Suppressor macrophage treated with lipopolysaccharide for 4 hours (primary cell): Measurements from ENCODE around the gene OR51A7.
"Not testable (repeated sequence)": the region's sequence is repeated elsewhere in the genome, so short reads cannot be mapped to it uniquely, and the experiment has no call there.

Experiments used
- DNase-seq: peaks from one replicate; pipeline ENCODE4 v3.0.0-alpha.2; 2020

OR51A7 gene, protein sequence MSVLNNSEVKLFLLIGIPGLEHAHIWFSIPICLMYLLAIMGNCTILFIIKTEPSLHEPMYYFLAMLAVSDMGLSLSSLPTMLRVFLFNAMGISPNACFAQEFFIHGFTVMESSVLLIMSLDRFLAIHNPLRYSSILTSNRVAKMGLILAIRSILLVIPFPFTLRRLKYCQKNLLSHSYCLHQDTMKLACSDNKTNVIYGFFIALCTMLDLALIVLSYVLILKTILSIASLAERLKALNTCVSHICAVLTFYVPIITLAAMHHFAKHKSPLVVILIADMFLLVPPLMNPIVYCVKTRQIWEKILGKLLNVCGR

DNA sequence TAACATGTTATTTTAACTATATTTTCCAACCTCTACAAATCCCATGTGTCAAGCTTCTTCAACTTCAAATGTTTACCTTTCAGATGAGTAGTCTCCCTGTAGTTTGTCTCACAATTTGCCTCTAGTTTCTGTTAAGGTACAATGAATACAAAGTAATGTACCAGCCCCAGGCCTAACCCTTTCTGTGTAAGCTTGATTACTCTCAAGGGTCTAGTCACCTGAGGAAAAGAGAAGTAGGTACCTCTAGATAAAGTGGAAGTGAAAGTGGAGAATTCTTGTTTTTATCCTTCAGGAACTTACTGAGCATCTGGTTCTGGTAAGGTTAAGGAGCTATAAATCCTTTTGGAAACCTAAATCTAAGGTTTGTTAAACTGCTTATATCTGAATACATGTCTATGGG is at the start of gene OR51A7:
Gene OR51A7, plus strand, starts transcription at position 300 of the 400 bp plus-strand sequence. CDS start 3,587 bp downstream, outside the sequence.
- no peak for DNase-seq

DNA sequence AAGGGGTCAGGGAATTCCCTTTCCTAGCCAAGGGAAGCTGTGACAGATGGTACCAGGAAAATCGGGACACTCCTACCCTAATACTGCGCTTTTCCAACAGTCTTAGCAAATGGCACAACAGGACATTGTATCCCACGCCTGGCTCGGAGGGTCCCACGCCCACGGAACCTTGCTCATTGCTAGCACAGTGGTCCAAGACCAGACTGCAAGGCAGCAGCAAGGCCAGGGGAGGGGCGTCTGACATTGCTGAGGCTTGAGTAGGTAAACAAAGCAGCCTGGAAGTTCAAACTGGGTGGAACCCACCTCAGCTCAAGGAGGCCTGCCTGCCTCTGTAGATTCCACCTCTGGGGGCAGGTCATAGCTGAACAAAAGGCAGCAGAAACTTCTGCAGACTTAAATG is 49.3 kb upstream of the OR51A7 start:
- DNase-seq: not testable (repeated sequence)

DNA sequence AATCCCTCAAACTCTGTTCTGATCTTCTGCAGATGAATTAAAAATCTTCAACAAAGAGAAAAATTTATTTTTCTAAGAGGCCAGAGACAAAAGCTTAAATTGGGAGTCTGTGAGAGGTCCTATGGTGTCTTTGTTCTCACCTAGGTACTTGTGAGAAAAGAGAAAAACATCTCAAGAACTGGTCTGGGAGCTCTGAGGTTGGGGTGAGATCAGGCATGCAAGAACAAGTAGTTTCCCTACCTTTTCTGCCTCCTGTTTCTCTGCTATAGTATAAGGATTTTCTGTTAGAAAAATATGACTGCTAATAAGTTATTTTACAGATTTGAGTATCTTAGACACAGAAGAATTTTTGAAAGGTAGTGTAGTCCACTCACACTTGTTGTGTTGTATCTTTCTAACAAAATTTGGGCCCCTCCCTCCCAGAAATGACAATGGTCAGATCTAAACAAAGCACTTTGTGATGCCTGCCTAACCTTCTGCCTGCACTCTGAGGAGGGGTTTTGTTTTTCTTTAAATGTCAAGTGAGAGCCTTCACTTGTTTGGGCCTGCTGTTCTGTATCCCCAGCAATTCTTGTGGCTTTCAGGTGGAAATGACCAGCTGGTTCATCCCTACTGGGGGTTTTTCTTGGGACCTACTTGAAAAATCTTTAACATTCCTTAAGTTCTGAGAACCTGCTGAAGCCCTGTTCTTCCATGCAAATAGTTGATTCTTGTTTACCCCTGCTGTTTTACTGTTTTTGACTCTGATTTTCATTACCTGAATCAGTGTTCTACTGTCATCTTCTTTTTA is 40.9 kb upstream of the OR51A7 start:
- DNase-seq: no peak

DNA sequence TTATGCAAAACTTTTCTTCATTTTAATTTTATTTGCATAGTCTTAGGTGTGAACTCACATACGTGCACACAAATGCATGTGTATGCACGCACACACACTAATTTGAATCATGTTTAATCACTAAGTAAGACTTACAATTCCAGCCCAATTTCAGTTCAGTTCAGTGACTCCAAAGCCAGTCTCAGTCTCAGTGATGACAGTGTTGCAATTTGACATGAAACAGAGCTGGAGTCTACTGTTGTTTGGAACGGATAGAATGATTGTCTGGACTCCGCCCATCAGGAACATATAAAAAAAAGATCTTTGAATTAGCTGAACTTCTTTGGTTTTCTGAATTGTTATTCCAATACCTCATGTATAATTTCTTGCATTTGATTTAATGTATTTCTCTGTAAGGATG is 39.7 kb upstream of the OR51A7 start:
- DNase-seq: no peak

DNA sequence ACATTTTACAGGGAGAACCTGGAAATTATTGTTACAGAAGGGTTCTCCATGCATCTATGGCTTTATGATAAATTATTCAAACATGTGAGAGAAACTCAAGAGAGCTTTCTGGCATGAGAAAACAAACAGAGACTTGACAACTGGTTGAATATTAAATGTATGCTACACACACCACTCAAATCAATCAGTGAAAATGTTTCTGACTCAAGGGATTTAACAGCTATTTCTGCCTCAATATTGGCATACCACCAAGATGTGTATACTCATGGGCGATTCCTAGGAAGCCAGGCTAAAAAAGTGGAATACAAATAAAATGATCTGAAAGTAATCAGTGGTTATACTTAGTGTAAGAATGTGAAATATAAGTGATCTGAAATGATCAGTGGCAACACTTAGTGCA is 37.7 kb upstream of the OR51A7 start:
- no peak for DNase-seq

DNA sequence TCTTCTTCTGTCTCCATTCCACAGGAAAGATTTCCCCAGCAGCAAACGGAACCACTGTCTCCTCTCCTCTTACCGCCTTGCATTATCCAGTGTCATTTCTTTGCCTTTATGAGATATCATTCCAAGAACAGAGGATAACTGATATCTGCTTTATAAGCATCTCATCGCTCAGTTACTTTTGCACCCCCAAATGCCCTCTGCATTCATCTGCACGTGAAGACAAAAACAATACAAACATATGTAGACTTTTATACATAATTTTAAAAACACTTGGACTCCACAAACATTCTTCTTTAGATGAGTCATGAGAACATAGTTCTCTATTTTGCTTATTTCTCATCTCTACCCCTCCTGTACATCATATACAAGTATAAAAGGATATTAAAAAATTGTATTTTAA is 22.4 kb upstream of the OR51A7 start:
- DNase-seq: no peak

DNA sequence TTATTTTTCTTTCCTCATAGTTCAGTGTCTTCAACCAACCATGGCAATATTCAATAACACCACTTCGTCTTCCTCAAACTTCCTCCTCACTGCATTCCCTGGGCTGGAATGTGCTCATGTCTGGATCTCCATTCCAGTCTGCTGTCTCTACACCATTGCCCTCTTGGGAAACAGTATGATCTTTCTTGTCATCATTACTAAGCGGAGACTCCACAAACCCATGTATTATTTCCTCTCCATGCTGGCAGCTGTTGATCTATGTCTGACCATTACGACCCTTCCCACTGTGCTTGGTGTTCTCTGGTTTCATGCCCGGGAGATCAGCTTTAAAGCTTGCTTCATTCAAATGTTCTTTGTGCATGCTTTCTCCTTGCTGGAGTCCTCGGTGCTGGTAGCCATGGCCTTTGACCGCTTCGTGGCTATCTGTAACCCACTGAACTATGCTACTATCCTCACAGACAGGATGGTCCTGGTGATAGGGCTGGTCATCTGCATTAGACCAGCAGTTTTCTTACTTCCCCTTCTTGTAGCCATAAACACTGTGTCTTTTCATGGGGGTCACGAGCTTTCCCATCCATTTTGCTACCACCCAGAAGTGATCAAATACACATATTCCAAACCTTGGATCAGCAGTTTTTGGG is 21.6 kb upstream of the OR51A7 start, which contains the start of gene OR51T1:
Gene OR51T1, plus strand, starts transcription at position 41 of the 641 bp plus-strand sequence. Its CDS starts 0 bp downstream, at position 41.
- DNase-seq: no peak

DNA sequence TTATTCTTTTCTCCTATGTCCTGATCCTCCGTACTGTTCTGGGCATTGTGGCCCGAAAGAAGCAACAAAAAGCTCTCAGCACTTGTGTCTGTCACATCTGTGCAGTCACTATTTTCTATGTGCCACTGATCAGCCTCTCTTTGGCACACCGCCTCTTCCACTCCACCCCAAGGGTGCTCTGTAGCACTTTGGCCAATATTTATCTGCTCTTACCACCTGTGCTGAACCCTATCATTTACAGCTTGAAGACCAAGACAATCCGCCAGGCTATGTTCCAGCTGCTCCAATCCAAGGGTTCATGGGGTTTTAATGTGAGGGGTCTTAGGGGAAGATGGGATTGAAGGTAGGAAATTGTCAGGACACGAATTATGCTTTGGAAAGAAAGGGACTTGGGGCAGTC is 21.0 kb upstream of the OR51A7 start:
- DNase-seq: no peak

DNA sequence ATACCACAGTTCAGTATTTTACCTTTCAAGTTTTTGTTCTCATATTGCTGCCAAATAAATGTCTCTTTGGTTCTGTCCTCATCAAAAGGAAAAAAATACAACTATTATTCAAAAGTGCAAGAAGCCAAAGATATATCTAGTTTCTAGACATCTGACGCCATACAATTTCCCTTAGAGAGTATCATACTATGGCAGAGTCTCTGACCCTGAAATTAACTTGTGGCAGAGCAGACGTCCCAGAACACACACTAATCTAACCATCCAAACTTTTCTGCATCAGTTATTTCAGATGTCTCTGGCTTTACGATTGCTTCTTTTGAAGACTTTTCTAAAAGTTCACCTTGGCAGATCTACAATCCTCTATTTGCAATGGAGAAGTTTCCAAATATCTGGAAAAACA is 19.2 kb upstream of the OR51A7 start:
- no peak for DNase-seq

DNA sequence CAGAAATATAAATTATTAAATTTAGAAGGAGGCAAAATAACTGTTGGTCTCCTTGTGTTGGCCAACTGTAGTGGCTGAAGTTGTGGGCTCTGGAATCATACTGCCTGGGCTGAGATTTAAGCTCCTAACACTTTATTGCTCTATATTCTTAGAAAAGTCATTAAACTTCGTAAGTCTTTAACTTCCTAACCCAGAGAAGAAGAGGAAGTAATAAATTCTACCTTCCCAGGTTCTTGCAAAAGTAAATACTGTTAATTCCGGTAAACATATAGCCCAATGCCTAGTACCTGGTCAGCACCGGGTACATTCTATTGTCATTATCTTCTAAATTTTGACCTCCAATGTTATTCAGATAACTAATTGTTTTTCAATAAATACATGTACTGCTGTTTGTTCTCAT is 17.4 kb upstream of the OR51A7 start:
- no peak for DNase-seq

DNA sequence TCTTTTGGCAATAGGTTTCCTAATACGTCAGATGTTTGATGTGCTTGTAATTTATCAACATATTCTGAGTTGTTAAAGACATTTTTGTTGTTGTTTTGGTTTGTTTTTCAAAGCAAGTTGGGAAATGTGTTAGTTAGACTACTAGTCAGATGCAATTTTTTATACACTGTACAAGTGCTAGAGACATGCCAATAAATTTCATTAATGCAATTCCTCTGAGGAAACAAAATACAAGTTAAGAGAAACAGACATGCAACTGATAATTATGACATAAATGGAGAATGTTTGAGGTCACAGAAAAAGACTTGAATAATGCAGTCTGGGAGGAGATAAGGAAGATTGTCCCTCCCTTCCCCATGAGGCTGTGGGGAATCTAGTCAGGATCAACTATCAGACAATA is 16.0 kb upstream of the OR51A7 start:
- no peak for DNase-seq

DNA sequence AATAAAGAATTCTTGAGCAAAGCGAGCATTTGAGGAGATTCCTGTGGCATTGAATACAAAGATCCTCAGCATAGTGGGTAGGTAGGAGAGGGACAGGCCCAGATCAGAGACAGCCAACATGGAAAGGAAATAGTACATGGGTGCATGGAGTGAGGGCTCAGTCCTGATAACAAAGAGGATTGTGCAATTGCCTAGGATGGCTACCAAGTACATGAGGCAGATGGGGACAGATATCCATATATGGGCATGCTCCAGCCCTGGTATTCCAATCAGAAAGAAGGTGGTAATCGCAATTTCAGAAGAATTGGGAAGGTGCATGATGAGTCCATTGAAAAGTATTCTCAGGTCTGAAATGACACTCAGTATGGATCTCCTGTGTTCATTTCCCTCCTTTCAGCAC is 13.3 kb upstream of the OR51A7 start:
- DNase-seq: no peak

DNA sequence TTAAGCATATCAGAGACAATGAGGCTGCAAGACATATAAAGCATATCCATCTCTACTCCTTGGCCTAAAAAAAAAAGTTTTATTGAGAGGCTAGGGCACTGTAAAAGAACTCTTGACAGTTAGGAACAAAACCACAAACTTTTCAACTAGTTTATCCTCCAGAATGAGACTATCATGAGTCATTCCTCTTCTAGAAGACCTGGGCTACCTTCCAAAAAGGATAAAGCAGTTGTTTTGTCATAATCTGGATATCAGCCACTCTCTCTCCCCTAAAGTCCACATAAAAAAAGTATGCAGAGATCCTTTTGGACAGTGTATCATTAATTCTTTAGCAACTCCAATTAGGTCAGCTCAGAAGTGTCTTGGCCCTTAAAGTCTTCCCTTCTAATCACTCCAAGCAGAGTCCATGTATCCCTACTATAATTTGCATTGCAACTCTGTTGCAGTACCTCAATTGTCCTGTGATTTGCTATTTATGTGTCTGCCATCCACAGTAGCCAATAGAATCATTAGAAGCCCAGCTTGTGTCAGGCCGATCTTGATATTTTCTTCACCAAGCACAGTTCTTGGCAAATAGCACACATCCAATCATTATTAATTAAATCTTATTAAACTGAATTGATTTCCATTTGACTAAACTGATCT is 11.5 kb upstream of the OR51A7 start:
- DNase-seq: no peak

DNA sequence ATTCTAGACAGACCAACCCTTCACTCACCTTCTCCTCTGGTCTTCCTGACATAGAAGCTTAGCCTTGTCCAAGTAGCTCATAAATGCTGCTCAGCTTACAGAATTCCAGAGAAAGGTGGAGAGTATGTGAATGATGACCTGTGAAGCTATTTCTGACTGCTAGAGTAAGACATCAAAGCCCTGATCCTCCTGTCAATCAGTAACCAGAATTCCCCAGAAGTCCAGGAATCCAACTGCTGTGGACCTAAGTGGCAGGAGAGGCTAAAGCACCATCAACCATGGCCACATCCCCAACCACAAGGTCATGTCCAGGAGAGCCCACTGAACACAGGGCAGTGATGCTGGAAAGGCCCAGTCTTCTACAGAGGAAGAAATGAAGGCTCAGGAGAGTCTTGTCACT is 13.0 kb downstream of the OR51A7 start:
- DNase-seq: no peak

DNA sequence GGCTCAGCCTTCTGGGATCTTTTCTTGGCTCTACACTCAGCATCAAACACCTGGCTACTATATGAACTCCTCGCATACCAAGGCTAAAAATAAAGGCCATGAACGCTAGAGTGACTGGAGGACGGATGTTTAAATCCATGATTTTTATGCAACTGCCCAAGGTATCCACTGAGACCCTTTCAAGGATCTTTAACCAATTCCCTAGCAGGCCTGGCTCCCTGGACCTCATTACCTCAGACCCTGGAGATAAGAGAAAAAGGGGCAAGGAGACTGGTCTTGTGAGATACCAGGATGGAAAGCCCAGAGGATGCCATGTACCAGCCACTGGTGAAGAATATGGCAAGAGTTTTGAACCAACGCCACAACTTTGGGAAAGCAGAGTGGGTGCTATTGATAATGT is 15.7 kb downstream of the OR51A7 start, which contains the start of gene OR51G2:
Gene OR51G2, minus strand, starts transcription at position 101 of the 400 bp plus-strand sequence. CDS start 3,687 bp downstream, outside the sequence.
- DNase-seq: no peak

DNA sequence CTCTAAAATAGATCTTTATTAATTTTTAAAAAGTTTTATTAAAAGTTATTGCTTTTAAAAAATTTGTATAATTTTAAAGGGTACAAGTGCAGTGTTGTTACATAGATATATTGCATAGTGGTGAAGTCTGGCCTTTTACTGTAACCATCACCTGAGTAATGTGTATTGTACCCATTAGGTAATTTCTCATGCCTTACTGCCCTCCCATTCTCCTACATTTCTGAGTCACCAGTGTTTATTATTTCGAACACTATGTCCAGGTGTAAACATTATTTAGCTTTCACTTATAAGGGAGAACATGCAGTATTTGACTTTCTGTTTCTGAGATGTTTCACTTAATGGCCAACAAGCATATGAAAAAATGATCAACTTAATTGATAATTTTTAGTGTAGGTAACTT is 18.2 kb downstream of the OR51A7 start:
- no peak for DNase-seq

DNA sequence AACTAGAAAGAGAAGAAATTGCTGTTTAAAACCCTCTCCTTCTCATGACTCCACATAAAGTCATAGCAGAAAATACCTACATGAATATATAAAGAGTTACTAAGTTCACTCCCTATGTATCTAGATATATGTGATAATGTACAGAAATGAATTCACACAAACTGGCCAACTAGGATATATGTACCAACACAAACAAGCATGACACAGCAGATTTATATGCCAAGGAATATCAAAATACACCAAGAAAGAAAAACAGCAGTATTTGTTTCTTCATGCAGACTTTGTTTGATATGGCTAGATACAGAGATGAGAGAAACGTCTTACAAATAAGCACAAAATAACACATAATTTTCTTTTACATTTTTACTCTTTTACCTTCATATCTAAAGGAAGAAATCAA is 18.7 kb downstream of the OR51A7 start:
- no peak for DNase-seq

DNA sequence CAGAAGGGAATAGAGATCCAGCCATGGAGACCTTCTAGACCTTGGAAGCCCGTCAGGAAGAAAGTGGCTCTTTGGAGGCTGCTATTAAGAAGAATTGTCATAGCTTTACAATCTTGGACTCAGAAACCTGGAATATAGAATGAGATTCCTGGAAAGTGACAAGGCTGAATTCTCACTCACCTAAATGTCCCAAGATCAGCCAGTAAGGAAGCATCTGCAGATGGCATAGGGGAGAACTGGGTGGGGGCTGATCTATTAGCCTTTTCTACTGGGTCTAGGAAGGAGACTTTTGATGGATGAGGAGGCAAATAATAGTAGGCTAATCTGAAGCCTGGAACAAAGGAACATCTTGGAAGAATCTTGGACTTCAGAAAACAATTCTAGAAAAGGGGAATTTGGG is 20.7 kb downstream of the OR51A7 start, which contains the start of gene OR51G1:
Gene OR51G1, minus strand, starts transcription at position 101 of the 400 bp plus-strand sequence. Its CDS starts 0 bp downstream, at position 101.
- DNase-seq: no peak

DNA sequence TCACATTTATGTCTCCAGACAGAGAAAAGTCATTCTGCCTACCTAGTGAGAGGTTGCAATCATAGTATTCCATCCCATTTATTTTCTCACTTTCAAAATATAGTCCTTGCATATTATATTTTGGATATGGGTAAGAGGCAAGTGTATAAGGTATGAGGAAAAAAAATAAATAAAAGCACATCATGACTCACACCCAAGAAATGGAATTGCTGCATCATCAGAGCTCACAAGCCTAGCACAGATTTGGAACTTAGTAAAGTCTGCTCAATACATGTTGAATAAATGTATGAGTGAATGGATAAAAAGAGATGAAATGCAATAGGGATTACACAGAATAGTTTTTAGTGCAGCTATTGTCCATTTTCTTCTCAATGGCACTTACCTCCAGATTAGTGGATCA is 23.0 kb downstream of the OR51A7 start:
- DNase-seq: no peak

DNA sequence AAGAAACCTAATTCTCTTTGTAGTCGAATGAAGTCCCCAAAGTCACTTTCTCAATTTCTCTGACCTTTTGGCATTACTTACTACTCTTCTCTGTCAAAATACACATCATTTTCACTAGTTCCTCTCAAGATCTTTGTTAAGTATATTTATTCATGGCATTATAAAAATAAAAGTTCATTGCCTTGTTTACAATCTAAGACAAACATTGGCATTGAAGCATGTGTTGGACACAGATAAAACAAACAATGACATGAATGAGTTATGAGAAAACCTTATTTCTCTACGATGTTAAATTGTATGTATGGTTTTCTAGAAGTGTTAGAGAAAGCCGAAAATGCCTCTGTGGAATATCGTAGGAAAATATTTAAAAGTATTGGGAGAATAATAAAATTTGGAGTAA is 29.2 kb downstream of the OR51A7 start:
- DNase-seq: no peak

DNA sequence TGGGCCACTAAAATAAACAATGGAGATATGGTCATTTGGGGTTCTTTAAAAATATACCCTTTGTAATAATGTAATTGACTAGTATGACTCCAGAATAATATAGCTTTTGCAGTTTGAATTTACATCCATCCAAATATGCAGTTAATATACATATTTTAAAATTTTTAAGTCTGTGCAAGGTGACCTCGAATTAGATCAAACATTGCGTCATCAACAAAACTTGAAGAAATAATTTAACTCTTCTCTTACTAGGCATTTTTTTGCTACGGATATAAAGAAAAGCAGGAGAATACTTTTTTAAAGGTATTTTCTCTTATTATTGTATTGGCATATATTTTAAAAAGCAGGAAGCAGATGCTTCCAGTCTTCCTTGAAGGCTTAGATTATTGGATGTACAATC is 33.2 kb downstream of the OR51A7 start:
- no peak for DNase-seq

DNA sequence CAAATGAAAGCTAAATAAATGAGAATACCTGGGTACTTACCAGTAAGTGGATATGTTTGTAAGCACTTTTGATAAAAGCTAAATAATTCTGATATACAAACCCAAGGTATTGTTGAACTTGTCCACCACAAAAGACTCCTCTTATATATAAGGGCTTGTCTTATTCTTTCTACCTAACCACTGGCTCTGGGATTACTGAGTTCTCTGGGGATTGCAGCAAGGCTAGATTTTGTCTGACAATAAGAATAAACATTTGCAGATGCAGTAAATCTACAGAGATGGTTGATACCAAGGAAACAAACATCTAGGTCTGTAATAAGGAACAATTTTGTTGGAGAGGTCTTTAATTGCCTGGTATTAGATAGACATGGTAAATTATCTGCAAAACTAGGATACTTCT is 43.9 kb downstream of the OR51A7 start, which contains the start of gene OR51A4:
Gene OR51A4, minus strand, starts transcription at position 101 of the 400 bp plus-strand sequence. CDS start 505 bp downstream, outside the sequence.
- DNase-seq: no peak

DNA sequence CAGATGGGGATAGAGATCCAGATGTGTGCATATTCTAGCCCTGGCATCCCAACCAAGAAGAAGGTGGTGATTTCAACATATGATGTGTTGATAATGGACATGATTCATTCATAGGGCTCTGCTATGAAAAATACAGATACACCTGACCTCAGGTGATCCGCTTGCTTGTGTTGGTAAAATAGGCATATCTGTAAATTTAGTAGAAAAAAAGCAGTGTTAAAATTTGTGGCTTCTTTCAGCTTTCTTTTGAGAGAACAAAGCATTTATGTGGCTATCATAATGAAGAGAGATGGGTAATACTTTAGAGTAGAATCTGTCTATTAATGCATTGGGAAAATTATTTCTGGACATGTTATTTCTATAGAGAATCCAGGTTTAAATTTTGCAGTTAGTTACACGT is 52.0 kb downstream of the OR51A7 start, which contains the start of gene OR51A2:
Gene OR51A2, minus strand, starts transcription at position 101 of the 400 bp plus-strand sequence. Its CDS starts 0 bp downstream, at position 101.
- not testable (repeated sequence) for DNase-seq
